SK-N-SH treated with all-trans-retinoic acid at 6 μM for 48 hours (cell line): ENCODE results near the gene EBF4.

Experiments used
- ARNTL ChIP-seq: fragments of 450-650 bp; formaldehyde crosslinking; IDR thresholded peaks from 2 replicates; pipeline ENCODE4 v1.5.0; 2020; ENCODE audit warnings: low read depth, mild to moderate bottlenecking, moderate library complexity, borderline replicate concordance
- BACH2 ChIP-seq: fragments of 250-450 bp; sonication (Bioruptor Pico); IDR thresholded peaks from 2 replicates; pipeline ENCODE4 v1.9.0; 2021; ENCODE audit warnings: mild to moderate bottlenecking, borderline replicate concordance
- CSDC2 ChIP-seq: fragments of 250-450 bp; sonication (Bioruptor Pico); IDR thresholded peaks from 2 replicates; pipeline ENCODE4 v1.5.0; 2020; ENCODE audit warnings: mild to moderate bottlenecking, moderate library complexity
- ESRRG ChIP-seq: fragments of 250-450 bp; sonication (Bioruptor Pico); IDR thresholded peaks from 2 replicates; pipeline ENCODE4 v1.6.1; 2021; ENCODE audit warnings: mild to moderate bottlenecking
- PPARA ChIP-seq: fragments of 250-450 bp; sonication (Bioruptor Pico); IDR thresholded peaks from 2 replicates; pipeline ENCODE4 v1.5.0; 2020; ENCODE audit warnings: mild to moderate bottlenecking, borderline replicate concordance
- RARB ChIP-seq: fragments of 250-450 bp; sonication (Bioruptor Pico); IDR thresholded peaks from 2 replicates; pipeline ENCODE4 v1.8.0; 2021; ENCODE audit warnings: mild to moderate bottlenecking, moderate library complexity
- ZC3H10 ChIP-seq: fragments of 250-450 bp; sonication (Bioruptor Pico); IDR thresholded peaks from 2 replicates; pipeline ENCODE4 v1.5.1; 2021; ENCODE audit warnings: mild to moderate bottlenecking, moderate library complexity
- ZFP30 ChIP-seq: fragments of 450-650 bp; formaldehyde crosslinking; IDR thresholded peaks from 2 replicates; pipeline ENCODE4 v1.5.0; 2022; ENCODE audit warnings: mild to moderate bottlenecking, moderate library complexity
- ZNF565 ChIP-seq: fragments of 450-650 bp; formaldehyde crosslinking; conservative IDR thresholded peaks from 2 replicates; pipeline ENCODE4 v1.5.0; 2020; ENCODE audit warnings: low read depth, mild to moderate bottlenecking, moderate library complexity
- ZNF70 ChIP-seq: fragments of 450-650 bp; formaldehyde crosslinking; IDR thresholded peaks from 2 replicates; pipeline ENCODE4 v1.5.0; 2020; ENCODE audit warnings: mild to moderate bottlenecking, moderate library complexity
- TF ChIP-seq, protein P1 (sequence below): fragments of 250-450 bp; sonication (Bioruptor Pico); IDR thresholded peaks from 2 replicates; pipeline ENCODE4 v1.8.0; 2020; ENCODE audit warnings: mild to moderate bottlenecking, moderate library complexity, borderline replicate concordance
- TF ChIP-seq, protein P2 (sequence below): fragments of 250-450 bp; sonication (Bioruptor Pico); IDR thresholded peaks from 2 replicates; pipeline ENCODE4 v1.5.1; 2020; ENCODE audit warnings: low read depth, mild to moderate bottlenecking, moderate library complexity
- TF ChIP-seq, protein P3 (sequence below): fragments of 250-450 bp; sonication (Bioruptor Pico); IDR thresholded peaks from 2 replicates; pipeline ENCODE4 v1.5.0; 2020; ENCODE audit warnings: mild to moderate bottlenecking, moderate library complexity

DNA sequence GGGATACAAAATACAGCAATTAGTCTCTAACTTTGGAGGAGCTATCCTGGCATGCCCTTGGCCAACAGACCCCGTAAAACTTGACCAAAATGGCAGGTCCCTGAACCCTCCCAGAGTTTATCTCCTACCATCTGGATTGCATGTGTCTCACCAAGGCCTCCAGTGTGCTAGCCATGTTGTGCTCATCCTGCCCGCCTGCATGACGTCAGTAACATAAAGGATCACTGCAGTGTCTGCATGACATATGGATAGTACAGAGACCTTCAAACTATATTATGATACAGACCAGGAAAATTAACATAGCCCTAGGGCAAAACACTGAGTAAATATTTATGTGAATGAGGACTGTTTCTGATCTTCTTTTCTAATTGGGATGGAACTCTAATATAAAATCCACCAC, 82.6 kb downstream of the EBF4 start:
- TF ChIP-seq ARNTL (CRISPR knock-in tag), result no peak
- no peak for TF ChIP-seq ZC3H10 (CRISPR knock-in tag)
- TF ChIP-seq PPARA, result no peak
- TF ChIP-seq, protein P1, sequence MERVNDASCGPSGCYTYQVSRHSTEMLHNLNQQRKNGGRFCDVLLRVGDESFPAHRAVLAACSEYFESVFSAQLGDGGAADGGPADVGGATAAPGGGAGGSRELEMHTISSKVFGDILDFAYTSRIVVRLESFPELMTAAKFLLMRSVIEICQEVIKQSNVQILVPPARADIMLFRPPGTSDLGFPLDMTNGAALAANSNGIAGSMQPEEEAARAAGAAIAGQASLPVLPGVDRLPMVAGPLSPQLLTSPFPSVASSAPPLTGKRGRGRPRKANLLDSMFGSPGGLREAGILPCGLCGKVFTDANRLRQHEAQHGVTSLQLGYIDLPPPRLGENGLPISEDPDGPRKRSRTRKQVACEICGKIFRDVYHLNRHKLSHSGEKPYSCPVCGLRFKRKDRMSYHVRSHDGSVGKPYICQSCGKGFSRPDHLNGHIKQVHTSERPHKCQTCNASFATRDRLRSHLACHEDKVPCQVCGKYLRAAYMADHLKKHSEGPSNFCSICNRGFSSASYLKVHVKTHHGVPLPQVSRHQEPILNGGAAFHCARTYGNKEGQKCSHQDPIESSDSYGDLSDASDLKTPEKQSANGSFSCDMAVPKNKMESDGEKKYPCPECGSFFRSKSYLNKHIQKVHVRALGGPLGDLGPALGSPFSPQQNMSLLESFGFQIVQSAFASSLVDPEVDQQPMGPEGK (CRISPR knock-in tag), result no peak
- no peak for TF ChIP-seq CSDC2 (CRISPR knock-in tag)
- TF ChIP-seq, protein P2, sequence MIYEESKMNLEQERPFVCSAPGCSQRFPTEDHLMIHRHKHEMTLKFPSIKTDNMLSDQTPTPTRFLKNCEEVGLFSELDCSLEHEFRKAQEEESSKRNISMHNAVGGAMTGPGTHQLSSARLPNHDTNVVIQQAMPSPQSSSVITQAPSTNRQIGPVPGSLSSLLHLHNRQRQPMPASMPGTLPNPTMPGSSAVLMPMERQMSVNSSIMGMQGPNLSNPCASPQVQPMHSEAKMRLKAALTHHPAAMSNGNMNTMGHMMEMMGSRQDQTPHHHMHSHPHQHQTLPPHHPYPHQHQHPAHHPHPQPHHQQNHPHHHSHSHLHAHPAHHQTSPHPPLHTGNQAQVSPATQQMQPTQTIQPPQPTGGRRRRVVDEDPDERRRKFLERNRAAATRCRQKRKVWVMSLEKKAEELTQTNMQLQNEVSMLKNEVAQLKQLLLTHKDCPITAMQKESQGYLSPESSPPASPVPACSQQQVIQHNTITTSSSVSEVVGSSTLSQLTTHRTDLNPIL, result no peak
- TF ChIP-seq ESRRG (CRISPR knock-in tag), result no peak
- TF ChIP-seq, protein P3, sequence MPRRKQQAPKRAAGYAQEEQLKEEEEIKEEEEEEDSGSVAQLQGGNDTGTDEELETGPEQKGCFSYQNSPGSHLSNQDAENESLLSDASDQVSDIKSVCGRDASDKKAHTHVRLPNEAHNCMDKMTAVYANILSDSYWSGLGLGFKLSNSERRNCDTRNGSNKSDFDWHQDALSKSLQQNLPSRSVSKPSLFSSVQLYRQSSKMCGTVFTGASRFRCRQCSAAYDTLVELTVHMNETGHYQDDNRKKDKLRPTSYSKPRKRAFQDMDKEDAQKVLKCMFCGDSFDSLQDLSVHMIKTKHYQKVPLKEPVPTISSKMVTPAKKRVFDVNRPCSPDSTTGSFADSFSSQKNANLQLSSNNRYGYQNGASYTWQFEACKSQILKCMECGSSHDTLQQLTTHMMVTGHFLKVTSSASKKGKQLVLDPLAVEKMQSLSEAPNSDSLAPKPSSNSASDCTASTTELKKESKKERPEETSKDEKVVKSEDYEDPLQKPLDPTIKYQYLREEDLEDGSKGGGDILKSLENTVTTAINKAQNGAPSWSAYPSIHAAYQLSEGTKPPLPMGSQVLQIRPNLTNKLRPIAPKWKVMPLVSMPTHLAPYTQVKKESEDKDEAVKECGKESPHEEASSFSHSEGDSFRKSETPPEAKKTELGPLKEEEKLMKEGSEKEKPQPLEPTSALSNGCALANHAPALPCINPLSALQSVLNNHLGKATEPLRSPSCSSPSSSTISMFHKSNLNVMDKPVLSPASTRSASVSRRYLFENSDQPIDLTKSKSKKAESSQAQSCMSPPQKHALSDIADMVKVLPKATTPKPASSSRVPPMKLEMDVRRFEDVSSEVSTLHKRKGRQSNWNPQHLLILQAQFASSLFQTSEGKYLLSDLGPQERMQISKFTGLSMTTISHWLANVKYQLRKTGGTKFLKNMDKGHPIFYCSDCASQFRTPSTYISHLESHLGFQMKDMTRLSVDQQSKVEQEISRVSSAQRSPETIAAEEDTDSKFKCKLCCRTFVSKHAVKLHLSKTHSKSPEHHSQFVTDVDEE (CRISPR knock-in tag), result no peak
- no peak for TF ChIP-seq ZNF565
- no peak for TF ChIP-seq BACH2 (CRISPR knock-in tag)
- TF ChIP-seq RARB (CRISPR knock-in tag), result no peak
- no peak for TF ChIP-seq ZFP30 (CRISPR knock-in tag)
- TF ChIP-seq ZNF70, result no peak
